Mesenchymal stem cell (in vitro differentiated cells and primary cell): Measurements from ENCODE around the gene BRCC3.

ENCODE experiments used
- DNase-seq: peaks from one replicate; pipeline ENCODE4 v3.0.0-alpha.2; 2013
- H2AFZ ChIP-seq: one replicate; pipeline ENCODE4 v1.6.1; 2013; ENCODE audit warnings: low read depth, mild to moderate bottlenecking, control low read depth, inconsistent platforms, low read length, moderate library complexity
- H2AK5ac ChIP-seq: 2 replicates; pipeline ENCODE4 v1.6.1; 2013; ENCODE audit warnings: low read length, moderate library complexity, mild to moderate bottlenecking, inconsistent platforms; ENCODE audit not compliant: severe bottlenecking
- H2BK120ac ChIP-seq: one replicate; pipeline ENCODE4 v1.6.1; 2013; ENCODE audit warnings: low read depth, mild to moderate bottlenecking, inconsistent platforms, low read length, moderate library complexity
- H2BK12ac ChIP-seq, 2 experiments: one replicate each; pipeline ENCODE4 v1.6.1; 2013; ENCODE audit warnings: inconsistent platforms in 2 of 2, low read length in 2 of 2, mild to moderate bottlenecking in 2 of 2, moderate library complexity in 2 of 2, control low read depth in 1 of 2
- H2BK15ac ChIP-seq: one replicate; pipeline ENCODE4 v1.6.1; 2013; ENCODE audit warnings: mild to moderate bottlenecking, low read depth, inconsistent platforms; ENCODE audit not compliant: poor library complexity, severe bottlenecking
- H2BK5ac ChIP-seq: 2 replicates; pipeline ENCODE4 v1.6.1; 2013; ENCODE audit warnings: low read depth, mild to moderate bottlenecking, low read length, control low read depth, inconsistent platforms; ENCODE audit not compliant: poor library complexity, severe bottlenecking
- H3K14ac ChIP-seq, 2 experiments: one replicate each; pipeline ENCODE4 v1.6.1; 2013; ENCODE audit warnings: inconsistent platforms in 2 of 2, low read length in 2 of 2, control low read depth in 1 of 2, mild to moderate bottlenecking in 1 of 2, moderate library complexity in 1 of 2
- H3K18ac ChIP-seq, 2 experiments: one replicate each; pipeline ENCODE4 v1.6.1; 2013; ENCODE audit warnings: inconsistent platforms in 2 of 2, low read length in 2 of 2, control low read depth in 1 of 2, low read depth in 1 of 2, mild to moderate bottlenecking in 1 of 2
- H3K23ac ChIP-seq, 2 experiments: one replicate each; pipeline ENCODE4 v1.6.1; 2013; ENCODE audit warnings: inconsistent platforms in 2 of 2, low read length in 2 of 2, mild to moderate bottlenecking in 2 of 2, moderate library complexity in 2 of 2, control low read depth in 1 of 2
- H3K27ac ChIP-seq: 2 replicates; pipeline ENCODE4 v1.5.1; 2013; ENCODE audit warnings: mild to moderate bottlenecking, moderate library complexity, low read length, control low read depth, inconsistent platforms; ENCODE audit not compliant: poor library complexity, severe bottlenecking
- H3K27me3 ChIP-seq, 2 experiments: 2 replicates each; pipeline versions ENCODE4 v1.6.1 to v1.7.0; 2013; ENCODE audit warnings: low read length in 2 of 2, mild to moderate bottlenecking in 2 of 2, moderate library complexity in 2 of 2, control low read depth in 1 of 2, inconsistent platforms in 1 of 2; ENCODE audit not compliant: control insufficient read depth in 1 of 2, insufficient read depth in 1 of 2
- H3K36me3 ChIP-seq, 2 experiments: 2 replicates each; pipeline versions ENCODE4 v1.6.1 to v1.7.0; 2013; ENCODE audit warnings: low read length in 2 of 2, control low read depth in 1 of 2, inconsistent platforms in 1 of 2, low read depth in 1 of 2, mild to moderate bottlenecking in 1 of 2; ENCODE audit not compliant: insufficient read depth in 2 of 2, control insufficient read depth in 1 of 2
- H3K4ac ChIP-seq, 2 experiments: one replicate each; pipeline ENCODE4 v1.6.1; 2013; ENCODE audit warnings: inconsistent platforms in 2 of 2, low read length in 2 of 2, mild to moderate bottlenecking in 2 of 2, moderate library complexity in 2 of 2, control low read depth in 1 of 2, low read depth in 1 of 2
- H3K4me1 ChIP-seq: 2 replicates; pipeline ENCODE4 v1.6.1; 2013; ENCODE audit warnings: low read depth, low read length, control low read depth; ENCODE audit not compliant: control insufficient read depth, insufficient read depth
- H3K4me2 ChIP-seq: 2 replicates; pipeline ENCODE4 v1.6.1; 2013; ENCODE audit warnings: low read length, mild to moderate bottlenecking, inconsistent platforms; ENCODE audit not compliant: poor library complexity, severe bottlenecking
- H3K4me3 ChIP-seq, 2 experiments: 2 replicates each; pipeline versions ENCODE4 v1.5.1 to v1.7.0; 2013; ENCODE audit warnings: low read length in 2 of 2, mild to moderate bottlenecking in 2 of 2, control low read depth in 1 of 2, low read depth in 1 of 2; ENCODE audit not compliant: insufficient read depth in 1 of 2
- H3K79me1 ChIP-seq: replicated peaks from 2 replicates; pipeline ENCODE4 v1.6.1; 2013; ENCODE audit warnings: mild to moderate bottlenecking, control low read depth, low read length, inconsistent platforms; ENCODE audit not compliant: poor library complexity, severe bottlenecking
- H3K9ac ChIP-seq: 2 replicates; pipeline ENCODE4 v1.7.0; 2013; ENCODE audit warnings: mild to moderate bottlenecking, low read length, moderate library complexity
- H3K9me3 ChIP-seq: 2 replicates; pipeline ENCODE4 v1.7.0; 2013; ENCODE audit warnings: mild to moderate bottlenecking, low read length; ENCODE audit not compliant: control insufficient read depth
- H4K8ac ChIP-seq: one replicate; pipeline ENCODE4 v1.6.1; 2013; ENCODE audit warnings: inconsistent platforms, mild to moderate bottlenecking, low read length, moderate library complexity
- H4K91ac ChIP-seq: one replicate; pipeline ENCODE4 v1.6.1; 2013; ENCODE audit warnings: mild to moderate bottlenecking, low read length, inconsistent platforms
- WGBS: methylation state at CpG from one replicate; pipeline ENCODE4 v1.1.7; 2013; ENCODE audit warnings: mixed read lengths; 5-methylcytosine and 5-hydroxymethylcytosine counted together

BRCC3 gene

GRCh38 chrX:155113097-155113496, 41.8 kb downstream of the BRCC3 start:
- H3K27me3 ChIP-seq, result no peaks in the 10 kb centered on the region
- H4K8ac ChIP-seq, result no peak overlapping the region
- no peak overlapping the region for H3K9ac ChIP-seq
- WGBS, result 97% methylated on average over 3 of the region's 4 CpGs
- no peak overlapping the region for H3K4me2 ChIP-seq
- H3K18ac ChIP-seq, result no peak overlapping the region
- peaks cover 17% of the 10 kb centered on the region for H3K9me3 ChIP-seq
- peaks cover 0 to 25% of the 10 kb centered on the region in 2 experiments for H3K36me3 ChIP-seq
- H2BK120ac ChIP-seq, result no peak overlapping the region
- H2AK5ac ChIP-seq, result no peak overlapping the region
- no peak overlapping the region for H3K14ac ChIP-seq
- no peak overlapping the region for H2AFZ ChIP-seq
- DNase-seq, result no peak
- H2BK5ac ChIP-seq, result no peak overlapping the region
- H4K91ac ChIP-seq, result no peak overlapping the region
- H3K4me3 ChIP-seq, result no peak overlapping the region
- H3K23ac ChIP-seq, result no peak overlapping the region
- H3K4ac ChIP-seq, result no peak overlapping the region
- H3K79me1 ChIP-seq, result no peaks in the 10 kb centered on the region
- no peak overlapping the region for H2BK15ac ChIP-seq
- H3K4me1 ChIP-seq, result no peaks in the 10 kb centered on the region
- H3K27ac ChIP-seq, result no peak overlapping the region
- no peak overlapping the region for H2BK12ac ChIP-seq

- no peak overlapping the region for H4K91ac ChIP-seq
- H3K14ac ChIP-seq, result no peak overlapping the region
- H3K4me2 ChIP-seq, result no peak overlapping the region
- no peak overlapping the region for H4K8ac ChIP-seq
- no peak overlapping the region for H3K23ac ChIP-seq
- no peak overlapping the region for H3K4me3 ChIP-seq
- no peak overlapping the region for H3K4ac ChIP-seq
- no peak overlapping the region for H2AFZ ChIP-seq
- peaks cover 17% of the 10 kb centered on the region for H3K9me3 ChIP-seq
- H3K27me3 ChIP-seq, result no peaks in the 10 kb centered on the region
- H2BK120ac ChIP-seq, result no peak overlapping the region
- no peak overlapping the region for H3K18ac ChIP-seq
- DNase-seq, result no peak
- H2BK15ac ChIP-seq, result no peak overlapping the region
- no peak overlapping the region for H2BK12ac ChIP-seq
- WGBS, result 88% methylated on average over 1 of the region's 1 CpG
- H2AK5ac ChIP-seq, result no peak overlapping the region
- no peaks in the 10 kb centered on the region for H3K4me1 ChIP-seq
- H2BK5ac ChIP-seq, result no peak overlapping the region
- H3K9ac ChIP-seq, result no peak overlapping the region
- H3K27ac ChIP-seq, result no peak overlapping the region
- peaks cover 0 to 39% of the 10 kb centered on the region in 2 experiments for H3K36me3 ChIP-seq
- no peaks in the 10 kb centered on the region for H3K79me1 ChIP-seq
These were observed 44.0 kb downstream of the BRCC3 start for GRCh38 chrX:155115174-155115819.

DNA sequence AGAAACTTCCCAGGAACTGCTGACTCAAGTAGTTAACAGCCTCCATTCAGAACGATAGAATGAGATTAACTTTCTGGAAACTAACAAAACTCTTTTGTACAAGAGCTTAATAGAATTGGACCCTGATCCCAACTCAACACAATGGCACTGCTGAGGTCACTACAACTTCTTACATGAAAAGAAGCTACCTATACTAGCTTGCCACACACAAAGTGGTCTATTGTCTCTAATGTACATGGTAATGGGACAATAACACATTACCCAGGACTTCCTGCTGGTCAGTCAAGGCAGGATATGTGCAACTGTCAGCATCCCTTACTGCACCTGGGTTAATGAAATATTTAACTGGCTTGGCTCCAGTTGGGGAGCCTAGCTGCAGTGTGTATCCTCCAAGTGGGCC, 56.2 kb downstream of the BRCC3 start:
- DNase-seq, result no peak
- H2BK120ac ChIP-seq, result no peak overlapping the region
- H4K91ac ChIP-seq, result no peak overlapping the region
- H3K4me3 ChIP-seq, result no peak overlapping the region
- H2BK12ac ChIP-seq, result no peak overlapping the region
- H3K9ac ChIP-seq, result no peak overlapping the region
- H3K14ac ChIP-seq, result no peak overlapping the region
- H3K27ac ChIP-seq, result no peak overlapping the region
- H3K4me2 ChIP-seq, result no peak overlapping the region
- peaks cover 0 to 11% of the 10 kb centered on the region in 2 experiments for H3K36me3 ChIP-seq
- H2BK5ac ChIP-seq, result no peak overlapping the region
- no peak overlapping the region for H4K8ac ChIP-seq
- H3K27me3 ChIP-seq, result no peaks in the 10 kb centered on the region
- H2AFZ ChIP-seq, result no peak overlapping the region
- WGBS, result 84% methylated on average over 1 of the region's 1 CpG
- no peak overlapping the region for H3K18ac ChIP-seq
- no peaks in the 10 kb centered on the region for H3K79me1 ChIP-seq
- H3K4ac ChIP-seq, result no peak overlapping the region
- no peak overlapping the region for H2AK5ac ChIP-seq
- H2BK15ac ChIP-seq, result no peak overlapping the region
- peaks cover 8% of the 10 kb centered on the region for H3K9me3 ChIP-seq
- no peaks in the 10 kb centered on the region for H3K4me1 ChIP-seq
- H3K23ac ChIP-seq, result no peak overlapping the region

GRCh38 chrX:155127940-155128339, 56.6 kb downstream of the BRCC3 start:
- no peak overlapping the region for H4K91ac ChIP-seq
- H3K9ac ChIP-seq, result no peak overlapping the region
- H2BK120ac ChIP-seq, result no peak overlapping the region
- no peak overlapping the region for H3K4me2 ChIP-seq
- DNase-seq, result no peak
- no peaks in the 10 kb centered on the region for H3K79me1 ChIP-seq
- no peak overlapping the region for H2BK12ac ChIP-seq
- H3K18ac ChIP-seq, result no peak overlapping the region
- H3K4me3 ChIP-seq, result no peak overlapping the region
- H3K9me3 ChIP-seq, result peaks cover 8% of the 10 kb centered on the region
- no peak overlapping the region for H2AK5ac ChIP-seq
- peaks cover 0 to 10% of the 10 kb centered on the region in 2 experiments for H3K36me3 ChIP-seq
- no peak overlapping the region for H4K8ac ChIP-seq
- no peak overlapping the region for H3K14ac ChIP-seq
- no peak overlapping the region for H2BK5ac ChIP-seq
- no peaks in the 10 kb centered on the region for H3K4me1 ChIP-seq
- no peak overlapping the region for H3K4ac ChIP-seq
- H3K23ac ChIP-seq, result no peak overlapping the region
- no peak overlapping the region for H2AFZ ChIP-seq
- H2BK15ac ChIP-seq, result no peak overlapping the region
- no peak overlapping the region for H3K27ac ChIP-seq
- H3K27me3 ChIP-seq, result no peaks in the 10 kb centered on the region
